HPDE6-E6E7 (cell line): ENCODE results near the gene FAM236B.
"Not testable (repeated sequence)": the region's sequence is repeated elsewhere in the genome, so short reads cannot be mapped to it uniquely, and the experiment has no call there.

Source experiments
- DNase-seq: peaks from one replicate; pipeline ENCODE4 v3.0.0; 2011; ENCODE audit warnings: missing footprints; ENCODE audit errors: extremely low spot score

Gene FAM236B

GRCh38 chrX:72782560-72782959 is at the start of gene FAM236B:
FAM236B (minus strand) TSS chrX:72782660; CDS start chrX:72782560, 100 bp downstream.
- not testable (repeated sequence) for DNase-seq

- DNase-seq, result not testable (repeated sequence)
Measured at GRCh38 chrX:72830701-72831100, 48.2 kb upstream of the FAM236B start.

GRCh38 chrX:72808110-72808509 is 25.6 kb upstream of the FAM236B start, which contains the start of gene FAM236D:
FAM236D (minus strand) TSS chrX:72808210; CDS start chrX:72808110, 100 bp downstream.
- not testable (repeated sequence) for DNase-seq

GRCh38 chrX:72790390-72790789 is 7.9 kb upstream of the FAM236B start:
- not testable (repeated sequence) for DNase-seq

- DNase-seq, result not testable (repeated sequence)
Measured at GRCh38 chrX:72788142-72788541, 5.7 kb upstream of the FAM236B start.

GRCh38 chrX:72783964-72784363 is 1.5 kb upstream of the FAM236B start:
- not testable (repeated sequence) for DNase-seq

- not testable (repeated sequence) for DNase-seq
Measured at GRCh38 chrX:72783365-72783936, 991 bp upstream of the FAM236B start.

- not testable (repeated sequence) for DNase-seq
Measured at GRCh38 chrX:72778146-72778545, 4.3 kb downstream of the FAM236B start.

- DNase-seq, result not testable (repeated sequence)
Measured at GRCh38 chrX:72777467-72777790, 5.0 kb downstream of the FAM236B start.

GRCh38 chrX:72776653-72777466 is 5.6 kb downstream of the FAM236B start, which contains the start of gene DMRTC1B:
DMRTC1B (plus strand) TSS chrX:72776890; CDS start chrX:72845136, 68,246 bp downstream.
- not testable (repeated sequence) for DNase-seq

GRCh38 chrX:72760454-72760853 is 22.0 kb downstream of the FAM236B start:
- not testable (repeated sequence) for DNase-seq

- DNase-seq, result not testable (repeated sequence)
Measured at GRCh38 chrX:72748545-72748944, 33.9 kb downstream of the FAM236B start.

GRCh38 chrX:72745546-72745945 is 36.9 kb downstream of the FAM236B start:
- not testable (repeated sequence) for DNase-seq

GRCh38 chrX:72735561-72735960 is 46.9 kb downstream of the FAM236B start:
- DNase-seq, result no peak

- not testable (repeated sequence) for DNase-seq
Measured at GRCh38 chrX:72733636-72734035, 48.8 kb downstream of the FAM236B start.
